AG04449 (cell line): ENCODE data around the gene KLHL28.

ENCODE experiments used
- CTCF ChIA-PET: fragments of 350-600 bp; formaldehyde crosslinking; extraction: SDS; loops from one replicate; lab custom pipeline; 2021; ENCODE audit warnings: antibody characterized with exemption; lab: Yijun Ruan, JAX
- POLR2A ChIA-PET: fragments of 400-600, 350-600 bp; formaldehyde crosslinking; extraction: SDS; loops from one replicate; lab custom pipeline; 2020; ENCODE audit warnings: antibody characterized with exemption, inconsistent platforms; lab: Yijun Ruan, JAX
- DNase-seq: peaks from one replicate; pipeline ENCODE4 v3.0.0-alpha.2; 2010; ENCODE audit warnings: low read depth, low spot score
- H3K4me3 ChIP-seq: 2 replicates; pipeline ENCODE4 v1.5.1; 2011; ENCODE audit warnings: low read depth, mild to moderate bottlenecking, control low read depth, low read length
- TF ChIP-seq, protein P1 (sequence below): IDR thresholded peaks from one replicate; pipeline ENCODE4 v1.5.1; 2011; ENCODE audit warnings: mild to moderate bottlenecking, moderate library complexity, low read length, control low read depth, inconsistent platforms; ENCODE audit not compliant: insufficient read depth; ENCODE audit errors: missing control alignments

The KLHL28 gene

DNA sequence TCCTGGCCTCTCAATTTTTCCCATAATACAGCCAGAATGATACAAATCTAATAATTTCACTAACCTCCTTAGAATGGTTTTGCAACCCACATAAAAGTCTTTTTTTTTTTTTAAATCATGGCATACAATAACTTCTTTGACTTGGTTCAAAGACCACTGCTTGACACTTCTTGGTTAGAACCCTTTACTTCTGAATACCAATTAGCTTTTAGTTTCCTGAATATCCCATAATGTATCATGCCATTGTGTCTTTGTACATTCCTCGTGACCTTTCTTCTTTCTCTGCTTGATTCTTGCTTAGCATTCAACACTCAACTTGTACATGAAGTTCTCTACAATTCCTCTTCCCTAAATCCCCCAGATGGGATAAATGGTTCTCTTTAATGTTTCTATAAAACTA is 19.3 kb downstream of the KLHL28 start:
- H3K4me3 ChIP-seq: no peak overlapping the region
- no peak for DNase-seq
- ChIA-PET CTCF (interaction anchor here (1.1 kb wide), 1 partner anchor 13 kb away, joined by 3 read pairs; no protein-coding TSS in a partner anchor), POLR2A (no interaction called here)
- TF ChIP-seq, protein P1, sequence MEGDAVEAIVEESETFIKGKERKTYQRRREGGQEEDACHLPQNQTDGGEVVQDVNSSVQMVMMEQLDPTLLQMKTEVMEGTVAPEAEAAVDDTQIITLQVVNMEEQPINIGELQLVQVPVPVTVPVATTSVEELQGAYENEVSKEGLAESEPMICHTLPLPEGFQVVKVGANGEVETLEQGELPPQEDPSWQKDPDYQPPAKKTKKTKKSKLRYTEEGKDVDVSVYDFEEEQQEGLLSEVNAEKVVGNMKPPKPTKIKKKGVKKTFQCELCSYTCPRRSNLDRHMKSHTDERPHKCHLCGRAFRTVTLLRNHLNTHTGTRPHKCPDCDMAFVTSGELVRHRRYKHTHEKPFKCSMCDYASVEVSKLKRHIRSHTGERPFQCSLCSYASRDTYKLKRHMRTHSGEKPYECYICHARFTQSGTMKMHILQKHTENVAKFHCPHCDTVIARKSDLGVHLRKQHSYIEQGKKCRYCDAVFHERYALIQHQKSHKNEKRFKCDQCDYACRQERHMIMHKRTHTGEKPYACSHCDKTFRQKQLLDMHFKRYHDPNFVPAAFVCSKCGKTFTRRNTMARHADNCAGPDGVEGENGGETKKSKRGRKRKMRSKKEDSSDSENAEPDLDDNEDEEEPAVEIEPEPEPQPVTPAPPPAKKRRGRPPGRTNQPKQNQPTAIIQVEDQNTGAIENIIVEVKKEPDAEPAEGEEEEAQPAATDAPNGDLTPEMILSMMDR: no peak

DNA sequence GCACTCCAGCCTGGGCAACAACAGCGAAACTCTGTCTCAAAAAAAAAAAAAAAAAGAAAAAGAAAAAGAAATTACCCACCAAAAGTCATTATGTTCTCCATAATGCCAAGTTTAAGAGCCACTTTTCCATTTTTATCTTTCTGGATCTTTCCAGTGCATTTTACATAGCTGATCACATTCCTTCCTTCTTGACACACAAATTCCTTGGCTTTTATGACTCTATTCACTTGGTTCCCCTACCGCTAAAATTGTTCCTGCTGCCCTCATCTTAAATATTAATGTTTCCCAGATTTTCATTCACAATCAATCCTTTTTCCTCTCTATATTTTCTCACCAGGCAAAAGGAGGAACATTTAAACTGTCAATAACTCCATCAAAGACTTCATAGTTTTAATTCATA is 20.2 kb downstream of the KLHL28 start:
- CTCF ChIA-PET: interaction anchor here (0.9 kb wide), 1 partner anchor 327 kb away, joined by 3 read pairs; no protein-coding TSS in a partner anchor
- POLR2A ChIA-PET: no interaction called here

DNA sequence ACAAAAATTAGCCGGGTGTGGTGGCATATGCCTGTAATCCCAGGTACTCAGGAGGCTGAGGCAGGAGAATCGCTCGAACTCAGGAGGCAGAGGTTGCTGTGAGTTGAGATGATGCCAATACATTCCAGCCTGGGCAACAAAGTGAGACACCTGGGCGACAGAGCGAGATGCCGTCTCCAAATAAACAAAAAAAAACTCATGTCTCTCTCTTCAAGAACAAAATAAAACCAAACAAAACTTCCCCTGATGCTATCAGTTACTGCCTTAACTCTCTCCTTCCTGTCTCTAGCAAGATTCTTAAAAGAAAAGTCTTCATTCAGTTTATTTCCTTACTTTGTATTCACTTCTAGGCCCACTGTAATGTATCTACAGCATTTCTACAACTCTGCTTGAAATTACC is 20.8 kb downstream of the KLHL28 start:
- TF ChIP-seq, protein P1: no peak
- POLR2A ChIA-PET: no interaction called here
- CTCF ChIA-PET: no interaction called here
- no peak for DNase-seq
- H3K4me3 ChIP-seq: no peak overlapping the region

More for the DNA sequence above, 20.2 kb downstream of the KLHL28 start:
- H3K4me3 ChIP-seq: no peak overlapping the region
- TF ChIP-seq, protein P1: no peak
- DNase-seq: no peak

DNA sequence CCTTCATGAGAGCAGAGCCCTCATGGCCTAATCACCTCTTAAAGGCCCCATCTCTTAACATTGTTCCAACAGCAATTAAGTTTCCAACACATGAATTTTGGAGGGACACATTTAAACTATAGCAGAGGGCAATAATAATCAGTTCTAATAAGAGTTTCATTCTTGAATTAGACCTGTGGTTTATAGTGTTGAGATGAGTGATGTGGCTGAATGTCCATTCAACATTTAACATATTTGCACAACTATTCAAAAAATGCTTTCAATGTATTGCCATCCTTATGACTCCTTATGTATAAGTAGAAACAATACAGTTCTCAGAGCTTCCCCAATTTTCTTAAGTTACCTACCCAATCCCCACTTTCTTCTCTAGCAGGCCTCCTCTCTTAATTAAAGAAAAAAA is 21.5 kb downstream of the KLHL28 start:
- POLR2A ChIA-PET: no interaction called here
- CTCF ChIA-PET: no interaction called here
- H3K4me3 ChIP-seq: no peak overlapping the region
- DNase-seq: no peak
- TF ChIP-seq, protein P1: no peak

DNA sequence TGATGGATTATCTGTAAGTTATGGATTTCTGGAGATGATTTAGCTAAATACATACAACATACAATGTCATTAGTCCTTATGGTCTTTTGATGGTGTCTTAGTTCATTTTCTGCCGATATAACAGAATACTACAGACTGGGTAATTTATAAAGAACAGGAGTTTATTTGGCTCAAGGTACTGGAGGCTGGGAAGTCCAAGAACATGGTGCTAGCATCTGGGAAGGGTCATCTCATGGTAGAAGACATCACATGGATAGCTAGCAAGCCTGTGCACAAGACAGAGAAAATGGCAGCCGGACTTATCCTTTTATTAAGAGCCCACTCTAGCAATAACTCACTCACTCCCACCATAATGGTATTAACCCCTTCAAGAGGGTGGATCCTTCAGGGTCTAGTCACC is 24.2 kb downstream of the KLHL28 start:
- ChIA-PET CTCF (no interaction called here), POLR2A (no interaction called here)
- TF ChIP-seq, protein P1: no peak
- no peak for DNase-seq
- no peak overlapping the region for H3K4me3 ChIP-seq

DNA sequence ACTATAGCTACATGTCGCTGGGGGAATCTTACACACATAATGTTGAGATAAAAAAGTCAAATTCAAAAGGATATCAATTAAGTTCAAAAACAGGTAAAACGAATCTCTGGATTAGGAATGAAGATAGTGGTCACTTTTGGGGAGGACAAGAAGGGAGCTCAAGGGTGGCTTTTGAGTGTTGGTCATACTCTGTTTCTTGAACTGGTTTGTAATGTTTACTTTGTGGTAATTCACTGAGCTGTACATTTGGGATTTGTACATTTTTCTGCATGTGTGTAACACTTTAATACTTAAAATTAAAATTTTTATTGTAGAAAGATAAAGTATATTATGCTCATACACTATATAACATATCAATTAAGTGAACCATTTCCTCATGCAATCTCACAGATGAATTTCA is 26.6 kb downstream of the KLHL28 start:
- TF ChIP-seq, protein P1: no peak
- CTCF ChIA-PET: no interaction called here
- no peak for DNase-seq

More for the DNA sequence above, 26.6 kb downstream of the KLHL28 start:
- no peak overlapping the region for H3K4me3 ChIP-seq
- POLR2A ChIA-PET: no interaction called here
